ENCODE results near the gene CASS4. TPM values are rescaled to one million over a fixed set of nuclear protein-coding genes. Genes with fewer than 3 reads are reported as not detected.
A peak's percentile ranks its signal among the peaks of the same experiment; 100 is the strongest.

Gene CASS4
- total RNA-seq, 1 experiment from 2014 or later = 0.28 TPM

DNA sequence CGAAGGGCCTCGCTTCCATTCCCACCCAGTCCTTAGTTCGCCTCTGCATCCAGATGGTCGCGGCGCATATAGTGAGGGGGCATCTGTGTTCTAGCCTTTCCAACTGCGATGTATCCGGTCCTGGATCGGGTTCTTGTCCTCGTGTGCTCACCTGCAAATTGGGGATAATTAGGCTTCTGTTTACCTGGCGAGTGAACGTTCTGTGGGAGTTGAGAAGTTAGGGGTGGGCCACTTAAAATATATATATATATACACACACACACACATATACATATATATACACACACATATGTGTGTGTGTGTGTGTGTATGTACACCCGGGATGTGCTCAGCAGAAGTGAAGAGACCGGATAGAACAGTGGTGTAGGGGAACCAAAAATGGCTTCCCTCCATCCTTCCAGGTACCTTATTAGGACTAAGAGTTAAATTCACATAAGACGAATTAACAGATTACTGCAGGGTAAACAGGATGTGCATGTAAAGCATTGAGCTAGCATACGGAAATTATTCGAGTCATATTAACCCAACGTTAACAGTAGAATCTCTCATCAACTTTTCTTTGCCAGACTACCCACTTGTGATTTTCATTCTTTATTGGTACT is 19.1 kb upstream of the CASS4 start:
- intact Hi-C loops (cut with micrococcal nuclease; ENCODE audit: unreplicated experiment) = loop anchor here (5.0 kb wide), 1 partner anchor 74 kb away; the partner anchor contains the start of gene RTF2
- TF ChIP-seq CTCF (conservative IDR thresholded peaks at IDR 0.05; ENCODE audit: low read depth, low read length) (no peak), EZH2 (IDR thresholded peaks at IDR 0.05; ENCODE audit: borderline replicate concordance, low read depth, low read length, poor library complexity, severe bottlenecking) (no peak)
- Histone ChIP-seq H3K9me3 (ENCODE audit: low read depth, low read length, poor library complexity, severe bottlenecking) (no peaks in the 10 kb centered on the region), H3K27ac (ENCODE audit: low read depth, low read length, poor library complexity, severe bottlenecking) (peak overlapping the region; percentile 88), H3K4me3 (ENCODE audit: low read depth, low read length, poor library complexity, severe bottlenecking) (peak overlapping the region; percentile 81), H3K4me1 (ENCODE audit: insufficient read depth, low read length, poor library complexity, severe bottlenecking) (peaks cover 22% of the 10 kb centered on the region), H3K36me3 (ENCODE audit: insufficient read depth, low read length, poor library complexity, severe bottlenecking) (peaks cover 58% of the 10 kb centered on the region), H3K27me3 (replicated peaks; ENCODE audit: insufficient read depth, low read depth, low read length, poor library complexity) (no peaks in the 10 kb centered on the region)
- peak; percentile 11 for DNase-seq (ENCODE audit: low spot score)
- no TSS peak for BruUV-seq (replicated peaks)
- POLR2A ChIA-PET (ENCODE audit: low non-redundant PET) = interaction anchor here (0.7 kb wide), 1 partner anchor 1220 kb away, joined by 4 read pairs; no protein-coding TSS in a partner anchor
- CTCF ChIA-PET = no interaction called here

DNA sequence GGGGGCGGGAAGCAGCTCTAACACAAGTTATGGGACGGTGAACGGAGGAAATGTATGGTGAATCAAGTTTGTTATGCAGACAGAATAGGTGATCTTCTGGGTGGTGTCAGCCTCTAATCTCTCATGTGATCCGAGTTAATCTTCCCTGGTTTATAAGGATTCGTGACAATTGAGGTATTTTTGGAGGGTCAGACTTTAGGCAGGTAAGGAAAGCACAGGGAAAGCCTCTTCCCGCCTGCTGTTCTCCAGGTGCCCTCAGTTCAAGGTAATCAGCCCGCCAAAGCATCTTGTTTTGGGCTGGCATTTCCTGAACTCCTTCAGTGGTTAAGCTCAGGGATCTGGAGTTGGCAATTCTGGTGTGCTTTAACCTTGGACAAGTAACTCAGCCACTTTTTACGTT is 18.4 kb upstream of the CASS4 start:
- intact Hi-C loops (cut with micrococcal nuclease; ENCODE audit: unreplicated experiment) = loop anchor here (5.0 kb wide), 1 partner anchor 74 kb away; the partner anchor contains the start of gene RTF2
- TF ChIP-seq EZH2 (IDR thresholded peaks at IDR 0.05; ENCODE audit: borderline replicate concordance, low read depth, low read length, poor library complexity, severe bottlenecking) = no peak
- TF ChIP-seq CTCF (conservative IDR thresholded peaks at IDR 0.05; ENCODE audit: low read depth, low read length) = no peak
- DNase-seq (ENCODE audit: low spot score) = no peak

DNA sequence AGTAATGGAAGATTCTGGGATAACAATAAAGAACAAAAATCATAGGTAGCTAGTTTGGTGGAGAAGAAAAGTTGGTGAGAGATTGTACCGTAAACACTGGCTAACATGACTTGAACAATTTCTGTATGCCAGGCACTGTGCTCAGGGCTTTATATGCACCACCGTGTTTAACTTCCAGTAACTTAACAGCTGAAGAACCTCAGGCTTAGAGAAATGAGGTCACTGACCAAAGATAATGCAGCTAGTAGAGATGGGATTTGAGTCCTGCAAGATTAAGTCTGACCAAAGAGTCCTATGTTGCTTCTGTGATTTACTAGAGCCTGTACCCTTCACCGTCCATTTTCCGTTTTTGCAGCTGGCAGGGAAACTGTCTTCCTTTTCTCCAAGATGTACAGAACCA is 16.9 kb upstream of the CASS4 start:
- Histone ChIP-seq H3K4me3 (ENCODE audit: low read depth, low read length, poor library complexity, severe bottlenecking) (no peak overlapping the region), H3K36me3 (ENCODE audit: insufficient read depth, low read length, poor library complexity, severe bottlenecking) (peaks cover 58% of the 10 kb centered on the region), H3K27me3 (replicated peaks; ENCODE audit: insufficient read depth, low read depth, low read length, poor library complexity) (no peaks in the 10 kb centered on the region), H3K4me1 (ENCODE audit: insufficient read depth, low read length, poor library complexity, severe bottlenecking) (peaks cover 15% of the 10 kb centered on the region), H3K9me3 (ENCODE audit: low read depth, low read length, poor library complexity, severe bottlenecking) (no peaks in the 10 kb centered on the region), H3K27ac (ENCODE audit: low read depth, low read length, poor library complexity, severe bottlenecking) (no peak overlapping the region)
- POLR2A ChIA-PET (ENCODE audit: low non-redundant PET) = no interaction called here
- DNase-seq (ENCODE audit: low spot score) = no peak
- intact Hi-C loops (cut with micrococcal nuclease; ENCODE audit: unreplicated experiment) = no loop called here
- TF ChIP-seq CTCF (conservative IDR thresholded peaks at IDR 0.05; ENCODE audit: low read depth, low read length) = no peak
- no peak for TF ChIP-seq EZH2 (IDR thresholded peaks at IDR 0.05; ENCODE audit: borderline replicate concordance, low read depth, low read length, poor library complexity, severe bottlenecking)
- CTCF ChIA-PET = interaction anchor here (0.6 kb wide), 1 partner anchor 1519 kb away, joined by 7 read pairs; no protein-coding TSS in a partner anchor
- BruUV-seq (replicated peaks) = no TSS peak

More for the DNA sequence above, 18.4 kb upstream of the CASS4 start:
- Histone ChIP-seq H3K9me3 (ENCODE audit: low read depth, low read length, poor library complexity, severe bottlenecking) (no peaks in the 10 kb centered on the region), H3K27ac (ENCODE audit: low read depth, low read length, poor library complexity, severe bottlenecking) (no peak overlapping the region), H3K4me3 (ENCODE audit: low read depth, low read length, poor library complexity, severe bottlenecking) (peak overlapping the region; percentile 81), H3K27me3 (replicated peaks; ENCODE audit: insufficient read depth, low read depth, low read length, poor library complexity) (no peaks in the 10 kb centered on the region), H3K36me3 (ENCODE audit: insufficient read depth, low read length, poor library complexity, severe bottlenecking) (peaks cover 58% of the 10 kb centered on the region), H3K4me1 (ENCODE audit: insufficient read depth, low read length, poor library complexity, severe bottlenecking) (peaks cover 22% of the 10 kb centered on the region)
- CTCF ChIA-PET = no interaction called here
- BruUV-seq (replicated peaks) = no TSS peak
- POLR2A ChIA-PET (ENCODE audit: low non-redundant PET) = no interaction called here
